Fibroblast of pulmonary artery (primary cell): ENCODE measurements around the gene TMED3.

ENCODE experiments used
- DNase-seq: peaks from one replicate; pipeline ENCODE4 v3.0.0-alpha.2; 2010; ENCODE audit warnings: low read depth
- H3K4me3 ChIP-seq: replicated peaks from 2 replicates; pipeline ENCODE4 v1.5.1; 2011; ENCODE audit warnings: low read depth, mild to moderate bottlenecking, control low read depth, low read length, moderate library complexity
- TF ChIP-seq, protein P1 (sequence below): IDR thresholded peaks from 2 replicates; pipeline ENCODE4 v1.5.1; 2011; ENCODE audit warnings: mild to moderate bottlenecking, control low read depth, low read length, inconsistent platforms; ENCODE audit errors: missing control alignments

TMED3 gene

DNA sequence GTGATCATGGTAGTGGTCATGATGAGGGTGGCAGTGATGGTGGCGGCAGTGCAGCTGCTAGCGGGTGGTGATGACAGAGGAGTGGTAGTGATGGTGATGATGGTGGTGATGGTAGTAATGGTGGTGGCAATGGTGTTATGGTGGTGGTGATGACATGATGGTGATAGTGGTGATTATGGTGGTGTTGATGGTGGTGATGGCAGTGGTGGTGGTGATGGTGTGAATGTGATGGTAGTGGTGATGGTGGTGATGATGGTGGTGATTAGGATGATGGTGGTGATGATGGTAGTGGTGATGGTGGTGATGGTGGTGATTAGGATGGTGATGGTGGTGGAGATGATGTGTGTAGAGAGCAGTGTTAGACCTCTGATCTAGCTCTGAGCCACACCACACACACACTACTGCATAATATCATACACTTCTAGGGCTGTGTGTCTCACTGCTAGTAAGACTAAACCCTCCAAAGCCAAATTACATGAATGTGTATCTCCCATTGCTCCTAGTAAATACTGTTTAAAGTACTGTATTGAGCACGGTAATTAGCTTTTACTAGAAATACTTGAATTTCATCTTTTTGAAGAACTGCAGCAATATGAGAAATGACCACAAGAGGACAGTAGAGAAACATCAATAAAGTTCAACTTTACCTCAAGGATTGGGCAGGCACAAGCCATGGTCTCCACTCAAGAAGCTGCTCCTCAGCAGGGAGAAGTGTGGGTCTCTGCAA, 28.8 kb downstream of the TMED3 start:
- TF ChIP-seq, protein P1, sequence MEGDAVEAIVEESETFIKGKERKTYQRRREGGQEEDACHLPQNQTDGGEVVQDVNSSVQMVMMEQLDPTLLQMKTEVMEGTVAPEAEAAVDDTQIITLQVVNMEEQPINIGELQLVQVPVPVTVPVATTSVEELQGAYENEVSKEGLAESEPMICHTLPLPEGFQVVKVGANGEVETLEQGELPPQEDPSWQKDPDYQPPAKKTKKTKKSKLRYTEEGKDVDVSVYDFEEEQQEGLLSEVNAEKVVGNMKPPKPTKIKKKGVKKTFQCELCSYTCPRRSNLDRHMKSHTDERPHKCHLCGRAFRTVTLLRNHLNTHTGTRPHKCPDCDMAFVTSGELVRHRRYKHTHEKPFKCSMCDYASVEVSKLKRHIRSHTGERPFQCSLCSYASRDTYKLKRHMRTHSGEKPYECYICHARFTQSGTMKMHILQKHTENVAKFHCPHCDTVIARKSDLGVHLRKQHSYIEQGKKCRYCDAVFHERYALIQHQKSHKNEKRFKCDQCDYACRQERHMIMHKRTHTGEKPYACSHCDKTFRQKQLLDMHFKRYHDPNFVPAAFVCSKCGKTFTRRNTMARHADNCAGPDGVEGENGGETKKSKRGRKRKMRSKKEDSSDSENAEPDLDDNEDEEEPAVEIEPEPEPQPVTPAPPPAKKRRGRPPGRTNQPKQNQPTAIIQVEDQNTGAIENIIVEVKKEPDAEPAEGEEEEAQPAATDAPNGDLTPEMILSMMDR = peak; percentile 97
- peak; percentile 74 for DNase-seq
- H3K4me3 ChIP-seq = no peak overlapping the region

DNA sequence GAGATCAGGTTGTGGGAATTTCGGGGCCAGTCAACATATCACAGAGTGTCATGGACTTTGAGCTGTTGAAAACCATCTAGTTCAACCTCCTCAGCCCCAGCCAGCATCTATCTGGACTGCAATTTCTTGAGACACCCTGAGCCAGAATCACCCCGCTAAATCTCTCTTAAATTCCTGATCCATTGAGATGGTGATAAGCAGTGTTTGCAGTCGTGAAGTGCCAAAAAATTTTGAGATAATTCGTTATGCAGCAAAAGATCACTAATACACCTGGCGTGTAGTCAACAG, 29.3 kb downstream of the TMED3 start:
- TF ChIP-seq, protein P1 = no peak
- no peak for DNase-seq
- no peak overlapping the region for H3K4me3 ChIP-seq

DNA sequence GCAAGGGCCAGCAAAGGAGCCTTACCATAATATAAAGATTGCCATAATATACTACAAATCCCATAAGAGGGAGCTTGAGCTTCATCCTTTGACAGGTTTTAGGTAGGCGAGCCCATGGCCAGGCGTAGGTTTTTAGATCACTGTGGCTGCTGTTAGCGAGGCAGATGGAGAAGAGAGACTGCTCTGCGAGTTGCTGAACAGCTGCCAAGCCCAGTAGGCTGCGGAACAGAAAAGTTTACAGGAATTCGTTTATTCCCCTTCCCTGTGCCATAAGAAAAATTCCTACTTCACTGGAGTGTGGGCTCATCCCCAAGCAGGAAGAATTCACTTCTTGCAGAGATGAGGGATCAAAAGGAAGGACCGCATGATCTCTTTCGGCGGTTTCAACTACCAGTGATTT, 30.5 kb downstream of the TMED3 start:
- H3K4me3 ChIP-seq = no peak overlapping the region
- TF ChIP-seq, protein P1 = no peak
- peak; percentile 4 for DNase-seq

DNA sequence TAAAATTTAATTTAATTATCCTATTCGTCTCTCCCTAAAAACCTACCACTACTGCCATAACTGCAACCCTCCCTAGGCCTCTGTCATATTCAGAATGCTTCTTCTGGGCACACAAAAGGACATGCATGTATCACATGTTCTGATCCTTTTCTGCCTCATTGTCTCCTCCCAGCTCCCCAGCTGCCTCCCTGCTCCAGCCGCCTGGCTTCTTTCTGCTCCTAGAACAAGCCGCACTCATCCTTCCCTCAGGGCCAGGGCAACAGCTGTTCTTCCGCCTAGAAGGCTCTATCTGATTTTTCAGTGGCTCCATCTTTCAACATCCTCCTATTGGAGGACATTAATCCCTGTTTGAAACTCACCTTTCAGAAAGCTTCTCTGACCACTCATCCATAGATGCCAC, 38.6 kb downstream of the TMED3 start:
- DNase-seq = no peak
- H3K4me3 ChIP-seq = no peak overlapping the region
- TF ChIP-seq, protein P1 = no peak

DNA sequence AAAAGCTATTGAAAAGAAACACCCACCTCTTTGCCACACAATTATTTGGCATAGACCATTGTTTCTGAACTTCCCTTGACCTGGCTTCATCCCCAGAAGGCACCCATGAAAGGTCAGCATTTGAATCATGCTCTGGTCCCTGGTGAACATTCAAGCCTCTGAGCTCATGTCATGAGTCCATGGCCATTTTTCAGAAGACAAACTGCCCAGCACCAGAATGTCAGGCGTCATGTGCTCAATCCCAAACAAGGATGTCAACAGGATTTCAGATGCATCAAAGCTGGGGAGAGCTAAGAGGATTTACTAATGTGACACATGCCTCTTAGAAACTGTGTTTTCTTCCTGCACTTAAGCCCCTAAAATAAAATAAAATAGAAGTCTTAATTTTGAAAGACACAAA, 41.3 kb downstream of the TMED3 start:
- TF ChIP-seq, protein P1 = no peak
- no peak for DNase-seq
- H3K4me3 ChIP-seq = no peak overlapping the region

DNA sequence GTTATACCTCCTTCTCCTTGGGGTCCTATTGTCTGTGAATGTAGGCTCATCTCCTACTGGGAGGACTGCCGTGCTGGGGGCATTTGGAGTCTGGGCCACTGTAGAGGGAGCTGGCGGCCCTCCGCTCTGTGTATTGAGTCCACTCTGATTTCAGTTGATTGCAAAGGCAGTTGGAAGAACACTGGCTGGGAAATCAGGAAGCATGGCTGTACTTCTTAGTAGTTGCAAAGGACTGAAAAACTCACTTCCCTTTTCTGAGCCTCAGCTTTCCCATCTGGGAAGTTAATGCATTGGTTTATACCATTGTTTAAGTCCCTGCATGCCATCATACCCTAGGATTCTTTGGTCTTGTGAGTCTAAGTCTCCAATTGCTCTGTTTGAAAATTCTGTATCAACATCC, 46.7 kb downstream of the TMED3 start:
- no peak for DNase-seq
- TF ChIP-seq, protein P1 = no peak
- H3K4me3 ChIP-seq = no peak overlapping the region

DNA sequence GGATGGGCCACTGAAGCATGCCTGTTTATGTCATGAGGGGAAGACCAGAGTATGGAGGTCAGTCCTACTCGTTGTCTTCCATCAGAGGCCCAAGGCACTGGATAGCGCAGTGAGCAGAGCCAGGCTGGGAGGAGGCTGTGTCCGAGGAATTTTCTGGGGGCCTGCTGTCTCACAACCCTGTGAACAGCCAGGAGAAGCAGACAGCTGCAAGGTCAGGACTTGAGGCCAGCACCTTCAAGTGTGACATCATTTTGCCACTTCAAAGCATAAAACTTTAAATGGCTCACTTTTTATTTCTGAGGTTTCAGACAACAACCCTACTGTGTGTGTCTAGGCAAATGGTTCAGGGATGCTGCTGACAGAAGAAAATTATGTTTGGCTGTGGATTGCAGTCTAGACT, 47.2 kb downstream of the TMED3 start:
- no peak overlapping the region for H3K4me3 ChIP-seq
- DNase-seq = no peak
- TF ChIP-seq, protein P1 = no peak
